Measurements from ENCODE around the gene DOP1B. TPM values are rescaled to one million over a fixed set of nuclear protein-coding genes. Genes with fewer than 3 reads are reported as not detected.

The DOP1B gene
- total RNA-seq, 2 donors from 2014 or later, result 7.8 to 8.0 TPM

GRCh38 chr21:36148886-36149285 is 7.7 kb upstream of the DOP1B start:
- H3K4me1 Mint-ChIP-seq, result no peaks in the 10 kb centered on the region
- no peak overlapping the region for H3K9ac ChIP-seq (ENCODE audit: extremely low read depth, low read length, poor library complexity, severe bottlenecking)
- no peak overlapping the region for H3K27ac ChIP-seq (ENCODE audit: low read depth, low read length)
- H3K4me3 Mint-ChIP-seq, result no peak overlapping the region
- 89 to 100% methylated on average over 3 of the region's 3 CpGs for WGBS, 2 experiments (ENCODE audit: insufficient coverage in 1 of 2, insufficient read length in 1 of 2)
- no peak for TF ChIP-seq CTCF (conservative IDR thresholded peaks at IDR 0.05)
- DNase-seq, result no peak
- H3K36me3 ChIP-seq (ENCODE audit: control insufficient read depth, insufficient read depth, low read length), result no peaks in the 10 kb centered on the region
- H3K27me3 Mint-ChIP-seq (ENCODE audit: insufficient read depth), result peaks cover 5% of the 10 kb centered on the region
- H3K4me3 ChIP-seq (ENCODE audit: low read length), result no peak overlapping the region
- no peaks in the 10 kb centered on the region for H3K36me3 Mint-ChIP-seq (ENCODE audit: low read depth)
- H3K4me1 ChIP-seq (ENCODE audit: control insufficient read depth, insufficient read depth, low read length), result no peaks in the 10 kb centered on the region
- no peaks in the 10 kb centered on the region for H3K9me3 ChIP-seq (ENCODE audit: control insufficient read depth, low read length)
- H3K9me3 Mint-ChIP-seq, result no peaks in the 10 kb centered on the region
- no peaks in the 10 kb centered on the region for H3K27me3 ChIP-seq (ENCODE audit: control insufficient read depth, insufficient read depth, low read length, poor library complexity, severe bottlenecking)
- no peak overlapping the region for H3K27ac Mint-ChIP-seq

DNA sequence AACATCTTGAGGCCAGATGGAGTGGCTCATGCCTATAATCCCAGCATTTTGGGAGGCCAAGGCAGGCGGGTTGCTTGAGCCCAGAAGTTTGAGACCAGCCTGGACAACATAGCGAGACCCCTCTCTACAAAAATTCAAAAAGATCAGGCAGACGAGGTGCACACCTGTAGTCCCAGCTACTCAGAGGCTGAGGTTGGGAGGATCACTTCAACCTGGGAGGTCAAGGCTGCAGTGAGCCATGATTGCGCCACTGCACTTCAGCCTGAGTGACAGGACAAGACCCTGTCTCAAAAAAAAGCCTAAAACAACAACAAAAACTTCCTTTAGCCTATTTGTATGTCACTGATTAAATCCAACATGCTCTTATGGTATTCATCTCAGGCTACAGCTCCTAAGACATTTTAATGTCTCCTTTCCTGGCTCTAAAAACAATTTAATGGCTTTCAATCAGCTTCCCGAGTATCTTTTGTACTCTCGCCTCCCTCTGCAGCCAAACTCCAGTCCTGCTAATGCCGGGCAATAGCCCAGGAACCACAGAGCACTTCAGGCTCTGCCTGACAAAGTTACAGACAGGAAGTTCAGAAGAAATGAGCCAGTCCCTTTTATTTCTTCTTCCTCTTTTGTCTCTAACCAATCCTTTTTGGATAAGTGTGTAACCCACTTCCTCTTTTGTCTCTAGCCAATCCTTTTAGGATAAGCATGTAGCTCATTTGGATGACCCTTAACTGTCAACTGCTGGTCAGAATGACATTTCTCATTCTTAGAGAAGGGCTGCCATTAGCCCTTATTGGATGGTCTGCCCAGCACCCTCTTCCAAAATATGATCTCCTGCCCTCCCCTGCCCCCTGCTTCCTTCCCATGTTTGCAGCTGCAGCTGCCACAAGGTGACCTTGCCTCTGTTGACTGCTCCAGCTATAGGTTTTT is 6.6 kb upstream of the DOP1B start:
- no peak overlapping the region for H3K4me3 Mint-ChIP-seq
- Histone ChIP-seq H3K9me3 (ENCODE audit: control insufficient read depth, low read length) (no peaks in the 10 kb centered on the region), H3K27me3 (ENCODE audit: control insufficient read depth, insufficient read depth, low read length, poor library complexity, severe bottlenecking) (peaks cover 7% of the 10 kb centered on the region), H3K27ac (ENCODE audit: low read depth, low read length) (peak overlapping the region; percentile 38), H3K4me3 (ENCODE audit: low read length) (no peak overlapping the region), H3K4me1 (ENCODE audit: control insufficient read depth, insufficient read depth, low read length) (no peaks in the 10 kb centered on the region), H3K36me3 (ENCODE audit: control insufficient read depth, insufficient read depth, low read length) (no peaks in the 10 kb centered on the region), H3K9ac (ENCODE audit: extremely low read depth, low read length, poor library complexity, severe bottlenecking) (no peak overlapping the region)
- H3K36me3 Mint-ChIP-seq (ENCODE audit: low read depth), result no peaks in the 10 kb centered on the region
- peaks cover 9% of the 10 kb centered on the region for H3K27me3 Mint-ChIP-seq (ENCODE audit: insufficient read depth)
- H3K4me1 Mint-ChIP-seq, result no peaks in the 10 kb centered on the region
- WGBS, 2 experiments (ENCODE audit: insufficient coverage in 1 of 2, insufficient read length in 1 of 2), result 74 to 89% methylated on average over 6 to 7 of the region's 7 CpGs
- no peak overlapping the region for H3K27ac Mint-ChIP-seq
- TF ChIP-seq CTCF (conservative IDR thresholded peaks at IDR 0.05), result no peak
- DNase-seq, result no peak
- no peaks in the 10 kb centered on the region for H3K9me3 Mint-ChIP-seq

- Histone ChIP-seq H3K9ac (ENCODE audit: extremely low read depth, low read length, poor library complexity, severe bottlenecking) (peak overlapping the region; percentile 41), H3K27me3 (ENCODE audit: control insufficient read depth, insufficient read depth, low read length, poor library complexity, severe bottlenecking) (peaks cover 29% of the 10 kb centered on the region), H3K27ac (ENCODE audit: low read depth, low read length) (no peak overlapping the region), H3K4me1 (ENCODE audit: control insufficient read depth, insufficient read depth, low read length) (no peaks in the 10 kb centered on the region), H3K9me3 (ENCODE audit: control insufficient read depth, low read length) (no peaks in the 10 kb centered on the region), H3K36me3 (ENCODE audit: control insufficient read depth, insufficient read depth, low read length) (no peaks in the 10 kb centered on the region), H3K4me3 (ENCODE audit: low read length) (peak overlapping the region; percentile 81)
- peaks cover 34% of the 10 kb centered on the region for H3K27me3 Mint-ChIP-seq (ENCODE audit: insufficient read depth)
- peak; percentile 68 for DNase-seq
- 14 to 57% methylated on average over 8 to 53 of the region's 53 CpGs for WGBS, 2 experiments (ENCODE audit: insufficient coverage in 1 of 2, insufficient read length in 1 of 2)
- H3K36me3 Mint-ChIP-seq (ENCODE audit: low read depth), result no peaks in the 10 kb centered on the region
- no peak overlapping the region for H3K27ac Mint-ChIP-seq
- H3K4me3 Mint-ChIP-seq, result peak overlapping the region; percentile 60
- no peaks in the 10 kb centered on the region for H3K9me3 Mint-ChIP-seq
- peaks cover 5% of the 10 kb centered on the region for H3K4me1 Mint-ChIP-seq
- no peak for TF ChIP-seq CTCF (conservative IDR thresholded peaks at IDR 0.05)
Measured at GRCh38 chr21:36155603-36156338, 853 bp upstream of the DOP1B start.

Measured in endodermal cell (in vitro differentiated cells).